ENCODE results near the gene SCNN1A. TPM values are rescaled to one million over a fixed set of nuclear protein-coding genes. Genes with fewer than 3 reads are reported as not detected.

Gene SCNN1A
- total and polyA plus RNA-seq, 2 of the 13 experiments (the other 11 are each of a cell fraction or from before 2014, with no cell fraction given), result 1.5 to 14.6 TPM

DNA sequence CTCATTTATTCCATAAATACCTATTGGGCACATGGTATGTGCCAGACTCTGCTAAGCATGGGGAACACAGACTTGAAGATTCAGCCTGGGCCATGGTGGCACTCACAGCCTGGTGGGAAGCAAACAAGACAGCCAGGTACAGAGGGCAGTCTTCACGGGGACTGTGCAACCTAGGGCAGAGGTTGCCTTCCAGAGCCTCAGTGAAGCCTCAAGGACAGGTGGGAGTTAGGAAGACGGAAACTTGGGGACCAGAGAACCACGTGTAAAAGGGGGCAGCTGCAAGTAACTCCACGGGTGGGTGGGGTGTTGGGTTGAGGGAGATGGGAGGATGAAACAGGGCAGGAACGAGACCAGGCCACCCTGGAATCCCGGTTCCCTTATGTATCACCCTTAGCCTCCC lies 7.6 kb upstream of the SCNN1A start (continued):
- TF ChIP-seq, protein P1, sequence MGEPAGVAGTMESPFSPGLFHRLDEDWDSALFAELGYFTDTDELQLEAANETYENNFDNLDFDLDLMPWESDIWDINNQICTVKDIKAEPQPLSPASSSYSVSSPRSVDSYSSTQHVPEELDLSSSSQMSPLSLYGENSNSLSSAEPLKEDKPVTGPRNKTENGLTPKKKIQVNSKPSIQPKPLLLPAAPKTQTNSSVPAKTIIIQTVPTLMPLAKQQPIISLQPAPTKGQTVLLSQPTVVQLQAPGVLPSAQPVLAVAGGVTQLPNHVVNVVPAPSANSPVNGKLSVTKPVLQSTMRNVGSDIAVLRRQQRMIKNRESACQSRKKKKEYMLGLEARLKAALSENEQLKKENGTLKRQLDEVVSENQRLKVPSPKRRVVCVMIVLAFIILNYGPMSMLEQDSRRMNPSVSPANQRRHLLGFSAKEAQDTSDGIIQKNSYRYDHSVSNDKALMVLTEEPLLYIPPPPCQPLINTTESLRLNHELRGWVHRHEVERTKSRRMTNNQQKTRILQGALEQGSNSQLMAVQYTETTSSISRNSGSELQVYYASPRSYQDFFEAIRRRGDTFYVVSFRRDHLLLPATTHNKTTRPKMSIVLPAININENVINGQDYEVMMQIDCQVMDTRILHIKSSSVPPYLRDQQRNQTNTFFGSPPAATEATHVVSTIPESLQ (CRISPR knock-in tag; conservative IDR thresholded peaks at IDR 0.05), result no peak
- TF ChIP-seq ZNF644 (CRISPR knock-in tag; IDR thresholded peaks at IDR 0.05; ENCODE audit: low read depth) (no peak), NFKBIZ (CRISPR knock-in tag; IDR thresholded peaks at IDR 0.05) (no peak), PHB2 (IDR thresholded peaks at IDR 0.05; ENCODE audit: partially characterized antibody) (no peak), ZC3H13 (CRISPR knock-in tag; IDR thresholded peaks at IDR 0.05) (no peak), GTF3A (CRISPR knock-in tag; conservative IDR thresholded peaks at IDR 0.05) (no peak), ATM (IDR thresholded peaks at IDR 0.05; ENCODE audit: borderline replicate concordance) (no peak), ZNF550 (CRISPR knock-in tag; IDR thresholded peaks at IDR 0.05; ENCODE audit: borderline replicate concordance) (no peak), POLR2A (IDR thresholded peaks at IDR 0.05; ENCODE audit: insufficient read depth in 1 of 2, low read depth in 2 of 2, low read length in 2 of 2) (peak in 1 of 2 experiments; percentile 34; a peak in 1 of 4 replicates), SAP130 (CRISPR knock-in tag; IDR thresholded peaks at IDR 0.05; ENCODE audit: low read depth) (no peak), POLR2AphosphoS5 (IDR thresholded peaks at IDR 0.05; ENCODE audit: low read depth, low read length) (peak; percentile 11; the same call in 1 of the 2 replicates), SRSF9 (IDR thresholded peaks at IDR 0.05; ENCODE audit: borderline replicate concordance, insufficient read depth, low read depth, low read length, poor library complexity, severe bottlenecking) (no peak), NAIF1 (CRISPR knock-in tag; IDR thresholded peaks at IDR 0.05; ENCODE audit: borderline replicate concordance) (no peak), XRCC5 (optimal IDR thresholded peaks at IDR 0.05; ENCODE audit: low read length) (no peak), ZFP36L1 (CRISPR knock-in tag; IDR thresholded peaks at IDR 0.05) (no peak), RFX1 (IDR thresholded peaks at IDR 0.05) (no peak), NFKB2 (CRISPR knock-in tag; IDR thresholded peaks at IDR 0.05; ENCODE audit: borderline replicate concordance) (no peak), KDM4B (CRISPR knock-in tag; IDR thresholded peaks at IDR 0.05) (no peak)
- TF ChIP-seq, protein P2, sequence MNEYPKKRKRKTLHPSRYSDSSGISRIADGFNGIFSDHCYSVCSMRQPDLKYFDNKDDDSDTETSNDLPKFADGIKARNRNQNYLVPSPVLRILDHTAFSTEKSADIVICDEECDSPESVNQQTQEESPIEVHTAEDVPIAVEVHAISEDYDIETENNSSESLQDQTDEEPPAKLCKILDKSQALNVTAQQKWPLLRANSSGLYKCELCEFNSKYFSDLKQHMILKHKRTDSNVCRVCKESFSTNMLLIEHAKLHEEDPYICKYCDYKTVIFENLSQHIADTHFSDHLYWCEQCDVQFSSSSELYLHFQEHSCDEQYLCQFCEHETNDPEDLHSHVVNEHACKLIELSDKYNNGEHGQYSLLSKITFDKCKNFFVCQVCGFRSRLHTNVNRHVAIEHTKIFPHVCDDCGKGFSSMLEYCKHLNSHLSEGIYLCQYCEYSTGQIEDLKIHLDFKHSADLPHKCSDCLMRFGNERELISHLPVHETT (CRISPR knock-in tag; conservative IDR thresholded peaks at IDR 0.05), result no peak
- TF ChIP-seq, protein P3, sequence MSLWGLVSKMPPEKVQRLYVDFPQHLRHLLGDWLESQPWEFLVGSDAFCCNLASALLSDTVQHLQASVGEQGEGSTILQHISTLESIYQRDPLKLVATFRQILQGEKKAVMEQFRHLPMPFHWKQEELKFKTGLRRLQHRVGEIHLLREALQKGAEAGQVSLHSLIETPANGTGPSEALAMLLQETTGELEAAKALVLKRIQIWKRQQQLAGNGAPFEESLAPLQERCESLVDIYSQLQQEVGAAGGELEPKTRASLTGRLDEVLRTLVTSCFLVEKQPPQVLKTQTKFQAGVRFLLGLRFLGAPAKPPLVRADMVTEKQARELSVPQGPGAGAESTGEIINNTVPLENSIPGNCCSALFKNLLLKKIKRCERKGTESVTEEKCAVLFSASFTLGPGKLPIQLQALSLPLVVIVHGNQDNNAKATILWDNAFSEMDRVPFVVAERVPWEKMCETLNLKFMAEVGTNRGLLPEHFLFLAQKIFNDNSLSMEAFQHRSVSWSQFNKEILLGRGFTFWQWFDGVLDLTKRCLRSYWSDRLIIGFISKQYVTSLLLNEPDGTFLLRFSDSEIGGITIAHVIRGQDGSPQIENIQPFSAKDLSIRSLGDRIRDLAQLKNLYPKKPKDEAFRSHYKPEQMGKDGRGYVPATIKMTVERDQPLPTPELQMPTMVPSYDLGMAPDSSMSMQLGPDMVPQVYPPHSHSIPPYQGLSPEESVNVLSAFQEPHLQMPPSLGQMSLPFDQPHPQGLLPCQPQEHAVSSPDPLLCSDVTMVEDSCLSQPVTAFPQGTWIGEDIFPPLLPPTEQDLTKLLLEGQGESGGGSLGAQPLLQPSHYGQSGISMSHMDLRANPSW (CRISPR knock-in tag; IDR thresholded peaks at IDR 0.05; ENCODE audit: borderline replicate concordance), result no peak
- TF ChIP-seq, protein P4, sequence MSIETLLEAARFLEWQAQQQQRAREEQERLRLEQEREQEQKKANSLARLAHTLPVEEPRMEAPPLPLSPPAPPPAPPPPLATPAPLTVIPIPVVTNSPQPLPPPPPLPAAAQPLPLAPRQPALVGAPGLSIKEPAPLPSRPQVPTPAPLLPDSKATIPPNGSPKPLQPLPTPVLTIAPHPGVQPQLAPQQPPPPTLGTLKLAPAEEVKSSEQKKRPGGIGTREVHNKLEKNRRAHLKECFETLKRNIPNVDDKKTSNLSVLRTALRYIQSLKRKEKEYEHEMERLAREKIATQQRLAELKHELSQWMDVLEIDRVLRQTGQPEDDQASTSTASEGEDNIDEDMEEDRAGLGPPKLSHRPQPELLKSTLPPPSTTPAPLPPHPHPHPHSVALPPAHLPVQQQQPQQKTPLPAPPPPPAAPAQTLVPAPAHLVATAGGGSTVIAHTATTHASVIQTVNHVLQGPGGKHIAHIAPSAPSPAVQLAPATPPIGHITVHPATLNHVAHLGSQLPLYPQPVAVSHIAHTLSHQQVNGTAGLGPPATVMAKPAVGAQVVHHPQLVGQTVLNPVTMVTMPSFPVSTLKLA (IDR thresholded peaks at IDR 0.05), result peak; percentile 50
- TF ChIP-seq, protein P5, sequence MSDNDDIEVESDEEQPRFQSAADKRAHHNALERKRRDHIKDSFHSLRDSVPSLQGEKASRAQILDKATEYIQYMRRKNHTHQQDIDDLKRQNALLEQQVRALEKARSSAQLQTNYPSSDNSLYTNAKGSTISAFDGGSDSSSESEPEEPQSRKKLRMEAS (IDR thresholded peaks at IDR 0.05), result no peak

Data from HepG2 (cell line).